HepG2 (cell line): ENCODE measurements around the gene MGAT2. TPM values are rescaled to one million over a fixed set of nuclear protein-coding genes. Genes with fewer than 3 reads are reported as not detected.

Experiments
- CREM ChIP-seq, 2 experiments: sonication (generic) in 1 of 2; formaldehyde crosslinking in 1 of 2; IDR thresholded peaks; 2 replicates each; pipeline versions ENCODE4 v1.4.0 to v1.6.1; 2016 to 2020; ENCODE audit warnings: antibody characterized with exemption in 1 of 2, mild to moderate bottlenecking in 1 of 2, missing genetic modification reagents in 1 of 2
- ELF4 ChIP-seq: sonication (generic); formaldehyde crosslinking; IDR thresholded peaks from 2 replicates; pipeline ENCODE4 v1.5.0; 2020; ENCODE audit warnings: missing genetic modification reagents, mild to moderate bottlenecking, moderate library complexity, borderline replicate concordance
- GATAD2A ChIP-seq: IDR thresholded peaks from 2 replicates; pipeline ENCODE4 v1.6.1; 2016
- HNF4A ChIP-seq: sonication (generic); formaldehyde crosslinking; IDR thresholded peaks from 2 replicates; pipeline ENCODE4 v1.4.0; 2020; ENCODE audit warnings: missing genetic modification reagents
- MED1 ChIP-seq: sonication (generic); formaldehyde crosslinking; IDR thresholded peaks from 2 replicates; pipeline ENCODE4 v1.4.0; 2020; ENCODE audit warnings: missing genetic modification reagents
- SSRP1 ChIP-seq: IDR thresholded peaks from 2 replicates; pipeline ENCODE4 v1.6.1; 2016; ENCODE audit warnings: control low read depth
- XBP1 ChIP-seq: sonication (generic); formaldehyde crosslinking; IDR thresholded peaks from 2 replicates; pipeline ENCODE4 v1.5.0; 2020; ENCODE audit warnings: missing genetic modification reagents
- YY1 ChIP-seq: IDR thresholded peaks from 2 replicates; pipeline ENCODE4 v1.6.1; 2011; ENCODE audit warnings: low read length, low read depth, moderate library complexity, mild to moderate bottlenecking; ENCODE audit not compliant: insufficient read depth, insufficient replicate concordance
- polyA plus RNA-seq, 8 experiments: library from polyadenylated mRNA; depleted of rRNA in 3 of 8; stranded (reverse) in 7 of 8; unstranded in 1 of 8; fragments of >200 nt; fragmentation: Illumina TruSeq in 4 of 8; extraction: Trizol in 4 of 8; gene quantifications; 2 replicates each; pipeline versions ENCODE4 v1.2.1 to v1.2.3, GENCODE V29; 2011 to 2016; ENCODE audit warnings: low read depth in 4 of 8, missing spikeins in 1 of 8, mixed read lengths in 1 of 8; ENCODE audit not compliant: insufficient read depth in 1 of 8
- total RNA-seq, 5 experiments: library from RNA; depleted of rRNA; stranded (reverse); fragments of >200 nt; fragmentation: Illumina TruSeq; extraction: Trizol; gene quantifications; 2 replicates each; pipeline ENCODE4 v1.2.3, GENCODE V29; 2016; ENCODE audit warnings: low read depth in 1 of 5
- TF ChIP-seq, protein P1 (sequence below), 2 experiments: sonication (generic) in 1 of 2; formaldehyde crosslinking in 1 of 2; IDR thresholded peaks; 2 replicates each; pipeline versions ENCODE4 v1.6.1 to v1.9.0; 2014 to 2022; ENCODE audit warnings: antibody characterized with exemption in 1 of 2, borderline replicate concordance in 1 of 2, inconsistent platforms in 1 of 2, low read depth in 1 of 2, missing genetic modification reagents in 1 of 2
- TF ChIP-seq, protein P2 (sequence below): sonication (generic); formaldehyde crosslinking; IDR thresholded peaks from 2 replicates; pipeline ENCODE4 v1.5.0; 2020; ENCODE audit warnings: missing genetic modification reagents
- TF ChIP-seq, protein P3 (sequence below): sonication (generic); formaldehyde crosslinking; IDR thresholded peaks from 2 replicates; pipeline ENCODE4 v1.4.0; 2020; ENCODE audit warnings: missing genetic modification reagents
- TF ChIP-seq, protein P4 (sequence below): sonication (generic); formaldehyde crosslinking; IDR thresholded peaks from 2 replicates; pipeline ENCODE4 v1.8.1; 2022; ENCODE audit warnings: low read depth, mild to moderate bottlenecking, missing genetic modification reagents

Gene MGAT2
- total and polyA plus RNA-seq, 2 of the 13 experiments (the other 11 are each of a cell fraction or from before 2014, with no cell fraction given): 12.9 to 51.9 TPM

DNA sequence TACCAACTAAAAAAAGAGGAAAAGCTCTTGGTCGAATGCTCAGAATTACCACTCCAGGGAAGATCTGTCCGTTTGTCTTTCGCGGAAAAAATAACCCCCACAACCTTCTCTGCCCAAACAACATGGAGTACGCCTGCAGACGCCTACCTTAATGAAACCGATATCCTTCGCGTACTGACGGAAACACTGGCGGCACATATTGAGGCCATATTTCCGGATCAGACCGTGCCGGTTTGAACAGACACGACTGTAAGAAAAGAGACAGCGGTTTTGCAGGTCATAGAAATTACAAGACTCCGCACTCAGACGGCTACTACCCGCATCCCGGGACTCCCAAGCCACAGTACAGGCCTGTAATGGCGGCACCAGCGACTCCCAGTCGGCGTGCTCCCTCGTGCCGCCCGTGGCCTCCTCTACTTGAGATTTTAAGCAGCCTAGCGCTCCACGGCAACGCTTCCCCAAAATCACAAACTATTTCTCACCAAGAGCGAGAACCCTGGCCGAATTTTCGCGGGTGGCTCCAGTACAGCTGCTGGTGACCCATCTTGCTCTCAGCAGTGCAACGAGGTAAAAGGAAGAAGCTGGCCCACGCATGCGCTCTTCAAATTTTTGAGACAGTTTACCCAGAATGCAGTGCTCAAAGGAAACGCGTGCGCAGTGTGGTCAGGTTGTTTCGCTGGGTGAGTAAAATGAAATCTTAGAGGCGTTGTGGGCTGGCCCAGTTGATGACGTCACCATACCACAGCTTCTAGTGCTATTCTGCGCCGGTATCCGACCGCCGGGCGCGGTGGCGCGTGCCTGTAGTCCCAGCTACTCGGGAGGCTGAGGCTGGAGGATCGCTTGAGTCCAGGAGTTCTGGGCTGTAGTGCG lies 34.6 kb upstream of the MGAT2 start, which contains the start of gene RPS29 (continued):
- TF ChIP-seq, protein P1, sequence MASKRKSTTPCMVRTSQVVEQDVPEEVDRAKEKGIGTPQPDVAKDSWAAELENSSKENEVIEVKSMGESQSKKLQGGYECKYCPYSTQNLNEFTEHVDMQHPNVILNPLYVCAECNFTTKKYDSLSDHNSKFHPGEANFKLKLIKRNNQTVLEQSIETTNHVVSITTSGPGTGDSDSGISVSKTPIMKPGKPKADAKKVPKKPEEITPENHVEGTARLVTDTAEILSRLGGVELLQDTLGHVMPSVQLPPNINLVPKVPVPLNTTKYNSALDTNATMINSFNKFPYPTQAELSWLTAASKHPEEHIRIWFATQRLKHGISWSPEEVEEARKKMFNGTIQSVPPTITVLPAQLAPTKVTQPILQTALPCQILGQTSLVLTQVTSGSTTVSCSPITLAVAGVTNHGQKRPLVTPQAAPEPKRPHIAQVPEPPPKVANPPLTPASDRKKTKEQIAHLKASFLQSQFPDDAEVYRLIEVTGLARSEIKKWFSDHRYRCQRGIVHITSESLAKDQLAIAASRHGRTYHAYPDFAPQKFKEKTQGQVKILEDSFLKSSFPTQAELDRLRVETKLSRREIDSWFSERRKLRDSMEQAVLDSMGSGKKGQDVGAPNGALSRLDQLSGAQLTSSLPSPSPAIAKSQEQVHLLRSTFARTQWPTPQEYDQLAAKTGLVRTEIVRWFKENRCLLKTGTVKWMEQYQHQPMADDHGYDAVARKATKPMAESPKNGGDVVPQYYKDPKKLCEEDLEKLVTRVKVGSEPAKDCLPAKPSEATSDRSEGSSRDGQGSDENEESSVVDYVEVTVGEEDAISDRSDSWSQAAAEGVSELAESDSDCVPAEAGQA (IDR thresholded peaks at IDR 0.05; ENCODE audit: low read depth): peak; percentile 49
- TF ChIP-seq, protein P1 (CRISPR knock-in tag; IDR thresholded peaks at IDR 0.05; ENCODE audit: borderline replicate concordance): peak; percentile 71
- TF ChIP-seq, protein P2, sequence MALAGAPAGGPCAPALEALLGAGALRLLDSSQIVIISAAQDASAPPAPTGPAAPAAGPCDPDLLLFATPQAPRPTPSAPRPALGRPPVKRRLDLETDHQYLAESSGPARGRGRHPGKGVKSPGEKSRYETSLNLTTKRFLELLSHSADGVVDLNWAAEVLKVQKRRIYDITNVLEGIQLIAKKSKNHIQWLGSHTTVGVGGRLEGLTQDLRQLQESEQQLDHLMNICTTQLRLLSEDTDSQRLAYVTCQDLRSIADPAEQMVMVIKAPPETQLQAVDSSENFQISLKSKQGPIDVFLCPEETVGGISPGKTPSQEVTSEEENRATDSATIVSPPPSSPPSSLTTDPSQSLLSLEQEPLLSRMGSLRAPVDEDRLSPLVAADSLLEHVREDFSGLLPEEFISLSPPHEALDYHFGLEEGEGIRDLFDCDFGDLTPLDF (CRISPR knock-in tag): 0 out of 2 replicates have a peak, but pooled peaks have one; percentile 50
- TF ChIP-seq, protein P3, sequence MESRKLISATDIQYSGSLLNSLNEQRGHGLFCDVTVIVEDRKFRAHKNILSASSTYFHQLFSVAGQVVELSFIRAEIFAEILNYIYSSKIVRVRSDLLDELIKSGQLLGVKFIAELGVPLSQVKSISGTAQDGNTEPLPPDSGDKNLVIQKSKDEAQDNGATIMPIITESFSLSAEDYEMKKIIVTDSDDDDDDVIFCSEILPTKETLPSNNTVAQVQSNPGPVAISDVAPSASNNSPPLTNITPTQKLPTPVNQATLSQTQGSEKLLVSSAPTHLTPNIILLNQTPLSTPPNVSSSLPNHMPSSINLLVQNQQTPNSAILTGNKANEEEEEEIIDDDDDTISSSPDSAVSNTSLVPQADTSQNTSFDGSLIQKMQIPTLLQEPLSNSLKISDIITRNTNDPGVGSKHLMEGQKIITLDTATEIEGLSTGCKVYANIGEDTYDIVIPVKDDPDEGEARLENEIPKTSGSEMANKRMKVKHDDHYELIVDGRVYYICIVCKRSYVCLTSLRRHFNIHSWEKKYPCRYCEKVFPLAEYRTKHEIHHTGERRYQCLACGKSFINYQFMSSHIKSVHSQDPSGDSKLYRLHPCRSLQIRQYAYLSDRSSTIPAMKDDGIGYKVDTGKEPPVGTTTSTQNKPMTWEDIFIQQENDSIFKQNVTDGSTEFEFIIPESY (CRISPR knock-in tag): peak; percentile 10; the same call in 1 of the 2 replicates
- peak; percentile 89 for TF ChIP-seq YY1
- TF ChIP-seq CREM (IDR thresholded peaks at IDR 0.05): peak; percentile 95
- TF ChIP-seq CREM (CRISPR knock-in tag; IDR thresholded peaks at IDR 0.05): peak; percentile 64; the same call in 1 of the 2 replicates
- TF ChIP-seq XBP1 (CRISPR knock-in tag): peak; percentile 90; the same call in 1 of the 2 replicates
- peak; percentile 68; the same call in 1 of the 2 replicates for TF ChIP-seq SSRP1 (CRISPR knock-in tag)
- TF ChIP-seq ELF4 (CRISPR knock-in tag): peak; percentile 69; the same call in 1 of the 2 replicates
- TF ChIP-seq, protein P4, sequence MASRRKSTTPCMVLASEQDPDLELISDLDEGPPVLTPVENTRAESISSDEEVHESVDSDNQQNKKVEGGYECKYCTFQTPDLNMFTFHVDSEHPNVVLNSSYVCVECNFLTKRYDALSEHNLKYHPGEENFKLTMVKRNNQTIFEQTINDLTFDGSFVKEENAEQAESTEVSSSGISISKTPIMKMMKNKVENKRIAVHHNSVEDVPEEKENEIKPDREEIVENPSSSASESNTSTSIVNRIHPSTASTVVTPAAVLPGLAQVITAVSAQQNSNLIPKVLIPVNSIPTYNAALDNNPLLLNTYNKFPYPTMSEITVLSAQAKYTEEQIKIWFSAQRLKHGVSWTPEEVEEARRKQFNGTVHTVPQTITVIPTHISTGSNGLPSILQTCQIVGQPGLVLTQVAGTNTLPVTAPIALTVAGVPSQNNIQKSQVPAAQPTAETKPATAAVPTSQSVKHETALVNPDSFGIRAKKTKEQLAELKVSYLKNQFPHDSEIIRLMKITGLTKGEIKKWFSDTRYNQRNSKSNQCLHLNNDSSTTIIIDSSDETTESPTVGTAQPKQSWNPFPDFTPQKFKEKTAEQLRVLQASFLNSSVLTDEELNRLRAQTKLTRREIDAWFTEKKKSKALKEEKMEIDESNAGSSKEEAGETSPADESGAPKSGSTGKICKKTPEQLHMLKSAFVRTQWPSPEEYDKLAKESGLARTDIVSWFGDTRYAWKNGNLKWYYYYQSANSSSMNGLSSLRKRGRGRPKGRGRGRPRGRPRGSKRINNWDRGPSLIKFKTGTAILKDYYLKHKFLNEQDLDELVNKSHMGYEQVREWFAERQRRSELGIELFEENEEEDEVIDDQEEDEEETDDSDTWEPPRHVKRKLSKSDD (CRISPR knock-in tag): peak; percentile 79; the same call in 1 of the 2 replicates
- peak; percentile 57 for TF ChIP-seq GATAD2A (CRISPR knock-in tag)
- peak; percentile 82 for TF ChIP-seq MED1
- TF ChIP-seq HNF4A (CRISPR knock-in tag): peak; percentile 21; the same call in 1 of the 2 replicates
